SK-N-SH treated with all-trans-retinoic acid at 6 μM for 48 hours (cell line): ENCODE results near the gene TLE4.

Experiments used
- ATAC-seq: fragments of 200-7000 bp; cut with Tn5 transposase; 3 replicates; pipeline ENCODE4 v1.9.1; 2020; ENCODE audit warnings: mild to moderate bottlenecking, moderate library complexity
- ARNTL ChIP-seq: fragments of 450-650 bp; formaldehyde crosslinking; IDR thresholded peaks from 2 replicates; pipeline ENCODE4 v1.5.0; 2020; ENCODE audit warnings: low read depth, mild to moderate bottlenecking, moderate library complexity, borderline replicate concordance
- BACH2 ChIP-seq: fragments of 250-450 bp; sonication (Bioruptor Pico); IDR thresholded peaks from 2 replicates; pipeline ENCODE4 v1.9.0; 2021; ENCODE audit warnings: mild to moderate bottlenecking, borderline replicate concordance
- CSDC2 ChIP-seq: fragments of 250-450 bp; sonication (Bioruptor Pico); IDR thresholded peaks from 2 replicates; pipeline ENCODE4 v1.5.0; 2020; ENCODE audit warnings: mild to moderate bottlenecking, moderate library complexity
- ESRRG ChIP-seq: fragments of 250-450 bp; sonication (Bioruptor Pico); IDR thresholded peaks from 2 replicates; pipeline ENCODE4 v1.6.1; 2021; ENCODE audit warnings: mild to moderate bottlenecking
- GLIS3 ChIP-seq: fragments of 250-450 bp; sonication (Bioruptor Pico); IDR thresholded peaks from 2 replicates; pipeline ENCODE4 v1.5.0; 2020; ENCODE audit warnings: mild to moderate bottlenecking, moderate library complexity
- ISL1 ChIP-seq: fragments of 250-450 bp; sonication (Bioruptor Pico); IDR thresholded peaks from 2 replicates; pipeline ENCODE4 v2.1.2; 2022; ENCODE audit warnings: mild to moderate bottlenecking, moderate library complexity
- PPARA ChIP-seq: fragments of 250-450 bp; sonication (Bioruptor Pico); IDR thresholded peaks from 2 replicates; pipeline ENCODE4 v1.5.0; 2020; ENCODE audit warnings: mild to moderate bottlenecking, borderline replicate concordance
- RARB ChIP-seq: fragments of 250-450 bp; sonication (Bioruptor Pico); IDR thresholded peaks from 2 replicates; pipeline ENCODE4 v1.8.0; 2021; ENCODE audit warnings: mild to moderate bottlenecking, moderate library complexity
- SNAI2 ChIP-seq: fragments of 250-450 bp; sonication (Bioruptor Pico); IDR thresholded peaks from 2 replicates; pipeline ENCODE4 v1.5.0; 2020; ENCODE audit warnings: mild to moderate bottlenecking, moderate library complexity
- TOX ChIP-seq: fragments of 250-450 bp; sonication (Bioruptor Pico); IDR thresholded peaks from 2 replicates; pipeline ENCODE4 v1.8.0; 2021; ENCODE audit warnings: mild to moderate bottlenecking, moderate library complexity, borderline replicate concordance
- ZFP3 ChIP-seq: fragments of 250-450 bp; sonication (Bioruptor Pico); IDR thresholded peaks from 2 replicates; pipeline ENCODE4 v1.5.0; 2020; ENCODE audit warnings: mild to moderate bottlenecking, moderate library complexity
- ZFP30 ChIP-seq: fragments of 450-650 bp; formaldehyde crosslinking; IDR thresholded peaks from 2 replicates; pipeline ENCODE4 v1.5.0; 2022; ENCODE audit warnings: mild to moderate bottlenecking, moderate library complexity
- ZNF565 ChIP-seq: fragments of 450-650 bp; formaldehyde crosslinking; conservative IDR thresholded peaks from 2 replicates; pipeline ENCODE4 v1.5.0; 2020; ENCODE audit warnings: low read depth, mild to moderate bottlenecking, moderate library complexity
- ZNF70 ChIP-seq: fragments of 450-650 bp; formaldehyde crosslinking; IDR thresholded peaks from 2 replicates; pipeline ENCODE4 v1.5.0; 2020; ENCODE audit warnings: mild to moderate bottlenecking, moderate library complexity
- ZNF8 ChIP-seq: fragments of 450-650 bp; formaldehyde crosslinking; IDR thresholded peaks from 2 replicates; pipeline ENCODE4 v1.5.0; 2020; ENCODE audit warnings: mild to moderate bottlenecking, moderate library complexity
- TF ChIP-seq, protein P1 (sequence below): fragments of 250-450 bp; sonication (Bioruptor Pico); IDR thresholded peaks from 2 replicates; pipeline ENCODE4 v1.8.0; 2021; ENCODE audit warnings: low read depth, mild to moderate bottlenecking, moderate library complexity, borderline replicate concordance
- TF ChIP-seq, protein P2 (sequence below): fragments of 250-450 bp; sonication (Bioruptor Pico); IDR thresholded peaks from 2 replicates; pipeline ENCODE4 v1.5.0; 2020; ENCODE audit warnings: mild to moderate bottlenecking, moderate library complexity
- TF ChIP-seq, protein P3 (sequence below): fragments of 250-450 bp; sonication (Bioruptor Pico); IDR thresholded peaks from 2 replicates; pipeline ENCODE4 v1.8.0; 2020; ENCODE audit warnings: mild to moderate bottlenecking, moderate library complexity, borderline replicate concordance
- TF ChIP-seq, protein P4 (sequence below): fragments of 250-450 bp; sonication (Bioruptor Pico); IDR thresholded peaks from 2 replicates; pipeline ENCODE4 v1.5.1; 2020; ENCODE audit warnings: low read depth, mild to moderate bottlenecking, moderate library complexity
- TF ChIP-seq, protein P5 (sequence below): fragments of 250-450 bp; sonication (Bioruptor Pico); IDR thresholded peaks from 2 replicates; pipeline ENCODE4 v1.5.1; 2021; ENCODE audit warnings: mild to moderate bottlenecking, moderate library complexity

Gene TLE4

DNA sequence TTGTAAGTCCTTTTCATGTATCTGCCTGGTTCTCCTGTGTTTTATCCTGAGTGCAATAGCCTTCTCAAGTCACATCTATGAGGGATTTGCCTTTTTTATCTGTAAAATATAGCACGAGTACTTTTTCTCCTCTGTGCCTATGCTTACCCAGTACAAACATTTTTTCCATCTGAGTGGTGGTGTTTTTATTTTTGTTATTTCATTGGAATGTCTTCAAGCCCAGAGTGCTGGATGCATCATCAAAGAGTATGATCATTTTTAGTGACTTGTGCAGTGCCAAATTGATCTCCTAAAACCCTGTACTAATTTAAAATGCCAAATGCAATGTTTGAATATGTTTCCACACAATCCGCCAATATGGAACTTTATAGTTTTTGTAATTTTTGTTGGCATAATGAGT is 86.1 kb downstream of the TLE4 start:
- TF ChIP-seq, protein P1, sequence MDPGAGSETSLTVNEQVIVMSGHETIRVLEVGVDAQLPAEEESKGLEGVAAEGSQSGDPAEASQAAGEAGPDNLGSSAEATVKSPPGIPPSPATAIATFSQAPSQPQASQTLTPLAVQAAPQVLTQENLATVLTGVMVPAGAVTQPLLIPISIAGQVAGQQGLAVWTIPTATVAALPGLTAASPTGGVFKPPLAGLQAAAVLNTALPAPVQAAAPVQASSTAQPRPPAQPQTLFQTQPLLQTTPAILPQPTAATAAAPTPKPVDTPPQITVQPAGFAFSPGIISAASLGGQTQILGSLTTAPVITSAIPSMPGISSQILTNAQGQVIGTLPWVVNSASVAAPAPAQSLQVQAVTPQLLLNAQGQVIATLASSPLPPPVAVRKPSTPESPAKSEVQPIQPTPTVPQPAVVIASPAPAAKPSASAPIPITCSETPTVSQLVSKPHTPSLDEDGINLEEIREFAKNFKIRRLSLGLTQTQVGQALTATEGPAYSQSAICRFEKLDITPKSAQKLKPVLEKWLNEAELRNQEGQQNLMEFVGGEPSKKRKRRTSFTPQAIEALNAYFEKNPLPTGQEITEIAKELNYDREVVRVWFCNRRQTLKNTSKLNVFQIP = no peak
- no peak for TF ChIP-seq ESRRG (CRISPR knock-in tag)
- TF ChIP-seq ZNF8 = no peak
- TF ChIP-seq, protein P2, sequence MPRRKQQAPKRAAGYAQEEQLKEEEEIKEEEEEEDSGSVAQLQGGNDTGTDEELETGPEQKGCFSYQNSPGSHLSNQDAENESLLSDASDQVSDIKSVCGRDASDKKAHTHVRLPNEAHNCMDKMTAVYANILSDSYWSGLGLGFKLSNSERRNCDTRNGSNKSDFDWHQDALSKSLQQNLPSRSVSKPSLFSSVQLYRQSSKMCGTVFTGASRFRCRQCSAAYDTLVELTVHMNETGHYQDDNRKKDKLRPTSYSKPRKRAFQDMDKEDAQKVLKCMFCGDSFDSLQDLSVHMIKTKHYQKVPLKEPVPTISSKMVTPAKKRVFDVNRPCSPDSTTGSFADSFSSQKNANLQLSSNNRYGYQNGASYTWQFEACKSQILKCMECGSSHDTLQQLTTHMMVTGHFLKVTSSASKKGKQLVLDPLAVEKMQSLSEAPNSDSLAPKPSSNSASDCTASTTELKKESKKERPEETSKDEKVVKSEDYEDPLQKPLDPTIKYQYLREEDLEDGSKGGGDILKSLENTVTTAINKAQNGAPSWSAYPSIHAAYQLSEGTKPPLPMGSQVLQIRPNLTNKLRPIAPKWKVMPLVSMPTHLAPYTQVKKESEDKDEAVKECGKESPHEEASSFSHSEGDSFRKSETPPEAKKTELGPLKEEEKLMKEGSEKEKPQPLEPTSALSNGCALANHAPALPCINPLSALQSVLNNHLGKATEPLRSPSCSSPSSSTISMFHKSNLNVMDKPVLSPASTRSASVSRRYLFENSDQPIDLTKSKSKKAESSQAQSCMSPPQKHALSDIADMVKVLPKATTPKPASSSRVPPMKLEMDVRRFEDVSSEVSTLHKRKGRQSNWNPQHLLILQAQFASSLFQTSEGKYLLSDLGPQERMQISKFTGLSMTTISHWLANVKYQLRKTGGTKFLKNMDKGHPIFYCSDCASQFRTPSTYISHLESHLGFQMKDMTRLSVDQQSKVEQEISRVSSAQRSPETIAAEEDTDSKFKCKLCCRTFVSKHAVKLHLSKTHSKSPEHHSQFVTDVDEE (CRISPR knock-in tag) = no peak
- TF ChIP-seq CSDC2 (CRISPR knock-in tag) = no peak
- TF ChIP-seq, protein P3, sequence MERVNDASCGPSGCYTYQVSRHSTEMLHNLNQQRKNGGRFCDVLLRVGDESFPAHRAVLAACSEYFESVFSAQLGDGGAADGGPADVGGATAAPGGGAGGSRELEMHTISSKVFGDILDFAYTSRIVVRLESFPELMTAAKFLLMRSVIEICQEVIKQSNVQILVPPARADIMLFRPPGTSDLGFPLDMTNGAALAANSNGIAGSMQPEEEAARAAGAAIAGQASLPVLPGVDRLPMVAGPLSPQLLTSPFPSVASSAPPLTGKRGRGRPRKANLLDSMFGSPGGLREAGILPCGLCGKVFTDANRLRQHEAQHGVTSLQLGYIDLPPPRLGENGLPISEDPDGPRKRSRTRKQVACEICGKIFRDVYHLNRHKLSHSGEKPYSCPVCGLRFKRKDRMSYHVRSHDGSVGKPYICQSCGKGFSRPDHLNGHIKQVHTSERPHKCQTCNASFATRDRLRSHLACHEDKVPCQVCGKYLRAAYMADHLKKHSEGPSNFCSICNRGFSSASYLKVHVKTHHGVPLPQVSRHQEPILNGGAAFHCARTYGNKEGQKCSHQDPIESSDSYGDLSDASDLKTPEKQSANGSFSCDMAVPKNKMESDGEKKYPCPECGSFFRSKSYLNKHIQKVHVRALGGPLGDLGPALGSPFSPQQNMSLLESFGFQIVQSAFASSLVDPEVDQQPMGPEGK (CRISPR knock-in tag) = no peak
- no peak for TF ChIP-seq ZFP3 (CRISPR knock-in tag)
- no peak for TF ChIP-seq ZNF70
- ATAC-seq = no peak

DNA sequence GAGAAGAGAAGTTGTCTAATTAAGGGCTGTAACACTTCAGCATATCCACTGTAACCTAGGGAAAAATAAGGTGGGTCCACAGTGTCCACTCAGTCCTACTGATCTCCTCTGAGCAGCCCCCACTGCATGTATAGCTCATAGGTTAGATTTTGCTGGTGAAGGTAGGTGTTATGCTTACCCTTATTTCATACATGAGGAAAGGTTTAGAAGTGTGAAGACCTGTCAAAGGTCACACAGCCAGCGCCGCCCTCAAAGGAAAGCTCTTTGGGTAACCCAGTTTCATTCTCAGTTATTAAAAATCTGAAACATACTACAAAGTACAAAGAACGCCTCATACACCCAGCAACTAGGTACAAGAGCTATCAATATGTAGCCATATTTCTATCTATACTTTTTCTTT is 87.2 kb downstream of the TLE4 start:
- TF ChIP-seq ZFP30 (no peak), GLIS3 (no peak), ZNF565 (CRISPR knock-in tag) (no peak)
- TF ChIP-seq, protein P3 (CRISPR knock-in tag) = no peak
- TF ChIP-seq, all 23 proteins: peak for 0
- ATAC-seq = no peak

DNA sequence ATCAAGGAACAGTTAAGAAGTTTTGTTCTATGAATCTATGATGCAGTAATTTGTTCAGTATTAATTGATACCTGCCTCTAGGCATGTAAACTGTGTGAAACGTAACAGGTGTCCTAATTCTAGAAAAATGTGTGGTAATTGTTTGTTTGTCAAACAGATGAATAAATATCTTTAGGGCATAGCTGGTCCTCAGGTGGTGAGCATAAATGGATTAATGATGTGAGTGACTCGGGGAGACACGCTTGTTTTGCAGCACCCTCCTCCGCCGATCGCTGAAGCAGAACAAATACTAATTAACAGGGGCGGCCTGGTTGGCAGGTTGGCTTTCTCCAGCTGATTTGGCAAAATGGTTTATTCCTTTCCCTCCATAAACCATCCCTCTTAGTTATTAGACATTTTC is 88.8 kb downstream of the TLE4 start:
- no peak for ATAC-seq
- TF ChIP-seq BACH2 (CRISPR knock-in tag) (no peak), GLIS3 (no peak), PPARA (CRISPR knock-in tag) (no peak), TOX (CRISPR knock-in tag) (no peak), ZNF8 (no peak), ZNF565 (CRISPR knock-in tag) (no peak), RARB (CRISPR knock-in tag) (no peak), ARNTL (no peak), SNAI2 (no peak), ISL1 (CRISPR knock-in tag) (no peak)
- TF ChIP-seq, protein P3 (CRISPR knock-in tag) = no peak
- TF ChIP-seq, protein P4, sequence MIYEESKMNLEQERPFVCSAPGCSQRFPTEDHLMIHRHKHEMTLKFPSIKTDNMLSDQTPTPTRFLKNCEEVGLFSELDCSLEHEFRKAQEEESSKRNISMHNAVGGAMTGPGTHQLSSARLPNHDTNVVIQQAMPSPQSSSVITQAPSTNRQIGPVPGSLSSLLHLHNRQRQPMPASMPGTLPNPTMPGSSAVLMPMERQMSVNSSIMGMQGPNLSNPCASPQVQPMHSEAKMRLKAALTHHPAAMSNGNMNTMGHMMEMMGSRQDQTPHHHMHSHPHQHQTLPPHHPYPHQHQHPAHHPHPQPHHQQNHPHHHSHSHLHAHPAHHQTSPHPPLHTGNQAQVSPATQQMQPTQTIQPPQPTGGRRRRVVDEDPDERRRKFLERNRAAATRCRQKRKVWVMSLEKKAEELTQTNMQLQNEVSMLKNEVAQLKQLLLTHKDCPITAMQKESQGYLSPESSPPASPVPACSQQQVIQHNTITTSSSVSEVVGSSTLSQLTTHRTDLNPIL (CRISPR knock-in tag) = no peak
- TF ChIP-seq, protein P1 = no peak
- TF ChIP-seq, protein P5, sequence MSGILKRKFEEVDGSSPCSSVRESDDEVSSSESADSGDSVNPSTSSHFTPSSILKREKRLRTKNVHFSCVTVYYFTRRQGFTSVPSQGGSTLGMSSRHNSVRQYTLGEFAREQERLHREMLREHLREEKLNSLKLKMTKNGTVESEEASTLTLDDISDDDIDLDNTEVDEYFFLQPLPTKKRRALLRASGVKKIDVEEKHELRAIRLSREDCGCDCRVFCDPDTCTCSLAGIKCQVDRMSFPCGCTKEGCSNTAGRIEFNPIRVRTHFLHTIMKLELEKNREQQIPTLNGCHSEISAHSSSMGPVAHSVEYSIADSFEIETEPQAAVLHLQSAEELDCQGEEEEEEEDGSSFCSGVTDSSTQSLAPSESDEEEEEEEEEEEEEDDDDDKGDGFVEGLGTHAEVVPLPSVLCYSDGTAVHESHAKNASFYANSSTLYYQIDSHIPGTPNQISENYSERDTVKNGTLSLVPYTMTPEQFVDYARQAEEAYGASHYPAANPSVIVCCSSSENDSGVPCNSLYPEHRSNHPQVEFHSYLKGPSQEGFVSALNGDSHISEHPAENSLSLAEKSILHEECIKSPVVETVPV = no peak
- TF ChIP-seq, protein P2 (CRISPR knock-in tag) = no peak
